ENCODE data around the gene MICU2. TPM values are rescaled to one million over a fixed set of nuclear protein-coding genes. Genes with fewer than 3 reads are reported as not detected.

Gene MICU2
- total and polyA plus RNA-seq, 2 donors (not counting 3 experiments of a cell fraction or from before 2014, with no cell fraction given), result 24.0 to 36.7 TPM

GRCh38 chr13:21450936-21451335 is 153.0 kb downstream of the MICU2 start:
- H3K27ac ChIP-seq (ENCODE audit: insufficient read depth, low read depth, low read length), result no peak overlapping the region
- no peaks in the 10 kb centered on the region for H3K9me1 ChIP-seq (replicated peaks; ENCODE audit: control insufficient read depth, extremely low read depth, insufficient read depth, low read length)
- ChIA-PET CTCF (interaction anchor here (1.3 to 1.4 kb wide), 2 partner anchors 14 to 154 kb away, joined by 4 read pairs; no protein-coding TSS in a partner anchor), POLR2A (no interaction called here)
- H4K20me1 ChIP-seq (replicated peaks; ENCODE audit: control insufficient read depth, extremely low read depth, insufficient read depth, low read length), result peaks cover 2% of the 10 kb centered on the region
- H3K36me3 ChIP-seq (ENCODE audit: control insufficient read depth in 2 of 2, extremely low read depth in 1 of 2, insufficient read depth in 2 of 2, low read length in 2 of 2), result no peaks in the 10 kb centered on the region
- H3K4me2 ChIP-seq (ENCODE audit: insufficient read depth, low read length), result no peak overlapping the region
- dilution Hi-C loops (cut with MboI; ENCODE audit: extremely low pct_ligation_motif_present, low sequenced_read_pairs), result no loop called here
- no TSS peak for BruUV-seq (replicated peaks)
- peaks cover 59% of the 10 kb centered on the region for H3K79me2 ChIP-seq (ENCODE audit: control insufficient read depth, insufficient read depth, low read length)
- FAIRE-seq (no peak), DNase-seq (ENCODE audit: low read depth, low spot score) (no peak)
- H3K9me3 ChIP-seq (replicated peaks; ENCODE audit: control insufficient read depth, insufficient read depth, low read length), result no peaks in the 10 kb centered on the region
- intact Hi-C loops (cut with micrococcal nuclease), result no loop called here
- H3K27me3 ChIP-seq (ENCODE audit: control insufficient read depth in 2 of 2, insufficient read depth in 2 of 2, low read length in 2 of 2), result no peaks in the 10 kb centered on the region
- no peaks in the 10 kb centered on the region for H3K4me1 ChIP-seq (ENCODE audit: control insufficient read depth, extremely low read depth, insufficient read depth, low read length)
- TF ChIP-seq MYC (IDR thresholded peaks at IDR 0.05; ENCODE audit: low read depth, low read length), result no peak
- TF ChIP-seq FOS (IDR thresholded peaks at IDR 0.05; ENCODE audit: borderline replicate concordance, insufficient read depth, low read length), result no peak
- TF ChIP-seq CTCF (IDR thresholded peaks at IDR 0.05; ENCODE audit: extremely low read depth in 1 of 2, insufficient read depth in 1 of 2, low read depth in 1 of 2, low read length in 2 of 2), result no peak
- TF ChIP-seq JUN (IDR thresholded peaks at IDR 0.05; ENCODE audit: borderline replicate concordance, insufficient read depth, insufficient read length, low read depth), result no peak
- no peak for TF ChIP-seq POLR2A (IDR thresholded peaks at IDR 0.05; ENCODE audit: low read depth, low read length)
- no peak for TF ChIP-seq EZH2 (IDR thresholded peaks at IDR 0.05; ENCODE audit: borderline replicate concordance, low read depth, low read length, severe bottlenecking)
- TF ChIP-seq POLR2AphosphoS5 (IDR thresholded peaks at IDR 0.05; ENCODE audit: insufficient read depth, low read depth, low read length), result no peak
- no peak for TF ChIP-seq GATA2 (IDR thresholded peaks at IDR 0.05; ENCODE audit: insufficient read depth, insufficient read length, low read depth, low read length)
- no peak for TF ChIP-seq MAX (IDR thresholded peaks at IDR 0.05; ENCODE audit: insufficient read depth, insufficient read length)
- H3K9ac ChIP-seq (replicated peaks; ENCODE audit: extremely low read depth, insufficient read depth, low read length), result no peak overlapping the region
- H3K4me3 ChIP-seq (replicated peaks in 1 of 3; ENCODE audit: insufficient read depth in 1 of 3, low read depth in 1 of 3, low read length in 3 of 3), result no peak overlapping the region
- H2AFZ ChIP-seq (ENCODE audit: low read depth, low read length), result no peak overlapping the region

Data from endothelial cell of umbilical vein (primary cell).